Gastroesophageal sphincter (tissue), 4 donors: ENCODE data around the gene INVS. TPM values are rescaled to one million over a fixed set of nuclear protein-coding genes. Genes with fewer than 3 reads are reported as not detected.

Experiments
- ATAC-seq: fragments of 150-250 bp; one replicate; pipeline ENCODE4 v1.9.1; 2016; ENCODE audit warnings: mild to moderate bottlenecking, moderate library complexity
- H3K27ac ChIP-seq, 4 donors: fragments of 200-600 bp; sonication (generic) in 3 of 4; 1 replicate in 3 of 4; 2 replicates in 1 of 4; pipeline ENCODE4 v1.5.1; 2016 to 2019
- H3K27me3 ChIP-seq: fragments of 200-600 bp; sonication (generic); one replicate; pipeline ENCODE4 v1.5.1; 2019
- H3K36me3 ChIP-seq, 2 donors: fragments of 200-600 bp; sonication (generic); one replicate each; pipeline ENCODE4 v1.5.1; 2019; ENCODE audit warnings: control low read depth in 1 of 2
- H3K4me1 ChIP-seq, 3 donors: fragments of 200-600 bp; sonication (generic); 1 replicate in 2 of 3; 2 replicates in 1 of 3; pipeline ENCODE4 v1.5.1; 2016 to 2019; ENCODE audit warnings: control low read depth in 2 of 3
- H3K4me3 ChIP-seq, 2 donors: fragments of 200-600 bp; sonication (generic); one replicate each; pipeline ENCODE4 v1.5.1; 2019; ENCODE audit warnings: mild to moderate bottlenecking in 1 of 2, moderate library complexity in 1 of 2
- H3K9me3 ChIP-seq, 3 donors: fragments of 200-600 bp; sonication (generic); one replicate each; pipeline ENCODE4 v1.5.1; 2017 to 2019; ENCODE audit warnings: control low read depth in 2 of 3
- CTCF ChIP-seq, 4 experiments: fragments of 200-600 bp in 2 of 4; fragments of 450-650 bp in 2 of 4; sonication (generic) in 1 of 4; IDR thresholded peaks; one replicate each; pipeline ENCODE4 v1.5.1; 2017 to 2019; ENCODE audit warnings: antibody characterized with exemption in 4 of 4, mild to moderate bottlenecking in 2 of 4, moderate library complexity in 2 of 4
- EP300 ChIP-seq: sonication (generic); formaldehyde crosslinking; IDR thresholded peaks from one replicate; pipeline ENCODE4 v1.6.1; 2017; ENCODE audit warnings: antibody characterized with exemption, mild to moderate bottlenecking
- POLR2A ChIP-seq, 2 donors: fragments of 450-650 bp; IDR thresholded peaks; one replicate each; pipeline ENCODE4 v1.6.1; 2017; ENCODE audit warnings: antibody characterized with exemption in 2 of 2, mild to moderate bottlenecking in 2 of 2, moderate library complexity in 1 of 2
- POLR2AphosphoS5 ChIP-seq: sonication (generic); formaldehyde crosslinking; IDR thresholded peaks from one replicate; pipeline ENCODE4 v1.6.1; 2017; ENCODE audit warnings: antibody characterized with exemption
- WGBS, 2 donors: methylation state at CpG; one replicate each; pipeline ENCODE4 v1.1.5; 2018; ENCODE audit warnings: low coverage in 1 of 2; 5-methylcytosine and 5-hydroxymethylcytosine counted together
- total RNA-seq, 4 donors: library from RNA; depleted of rRNA; stranded (reverse); fragments of >200 nt; gene quantifications; one replicate each; pipeline ENCODE4 v1.1.0, GENCODE V29; 2016

INVS gene
- total RNA-seq, 4 donors from 2014 or later, result 18.3 to 35.0 (median 25.6) TPM

- no peak overlapping the region for H3K27ac ChIP-seq
- ATAC-seq, result no peak
- H3K4me3 ChIP-seq, result no peak overlapping the region
- no peaks in the 10 kb centered on the region for H3K9me3 ChIP-seq
- H3K4me1 ChIP-seq, result peaks cover 0 to 37% (median 4%) of the 10 kb centered on the region in 3 donors
- no peaks in the 10 kb centered on the region for H3K27me3 ChIP-seq
- H3K36me3 ChIP-seq, result no peaks in the 10 kb centered on the region
- no peak for TF ChIP-seq CTCF (IDR thresholded peaks at IDR 0.05)
- TF ChIP-seq EP300, result no peak
- no peak for TF ChIP-seq POLR2A (IDR thresholded peaks at IDR 0.05)
- no peak for TF ChIP-seq POLR2AphosphoS5
Measured at GRCh38 chr9:100082782-100083181, 16.3 kb upstream of the INVS start.

- no peaks in the 10 kb centered on the region for H3K36me3 ChIP-seq
- ATAC-seq, result no peak
- TF ChIP-seq CTCF (IDR thresholded peaks at IDR 0.05) (no peak), POLR2A (IDR thresholded peaks at IDR 0.05) (no peak), EP300 (no peak), POLR2AphosphoS5 (no peak)
- peaks cover 0 to 37% (median 4%) of the 10 kb centered on the region in 3 donors for H3K4me1 ChIP-seq
- H3K27ac ChIP-seq, result no peak overlapping the region
- no peak overlapping the region for H3K4me3 ChIP-seq
- WGBS, 2 donors, result 74 to 83% methylated on average over 3 to 5 of the region's 5 CpGs
- no peaks in the 10 kb centered on the region for H3K27me3 ChIP-seq
- H3K9me3 ChIP-seq, result no peaks in the 10 kb centered on the region
Measured at GRCh38 chr9:100083448-100084127, 15.5 kb upstream of the INVS start.

GRCh38 chr9:100084128-100084453, 15.0 kb upstream of the INVS start:
- Histone ChIP-seq H3K4me3 (no peak overlapping the region), H3K27me3 (no peaks in the 10 kb centered on the region), H3K27ac (no peak overlapping the region), H3K9me3 (no peaks in the 10 kb centered on the region), H3K4me1 (peaks cover 0 to 37% (median 4%) of the 10 kb centered on the region in 3 donors), H3K36me3 (no peaks in the 10 kb centered on the region)
- 54 to 71% methylated on average over 1 of the region's 1 CpG for WGBS, 2 donors
- TF ChIP-seq POLR2AphosphoS5 (no peak), EP300 (no peak), POLR2A (IDR thresholded peaks at IDR 0.05) (no peak), CTCF (IDR thresholded peaks at IDR 0.05) (no peak)
- ATAC-seq, result no peak

- no peak overlapping the region for H3K27ac ChIP-seq
- peaks cover 0 to 38% (median 4%) of the 10 kb centered on the region in 3 donors for H3K4me1 ChIP-seq
- 87 to 90% methylated on average over 5 of the region's 5 CpGs for WGBS, 2 donors
- H3K27me3 ChIP-seq, result no peaks in the 10 kb centered on the region
- TF ChIP-seq POLR2A (IDR thresholded peaks at IDR 0.05) (no peak), POLR2AphosphoS5 (no peak), EP300 (no peak), CTCF (IDR thresholded peaks at IDR 0.05) (no peak)
- no peaks in the 10 kb centered on the region for H3K9me3 ChIP-seq
- no peak overlapping the region for H3K4me3 ChIP-seq
- no peaks in the 10 kb centered on the region for H3K36me3 ChIP-seq
- ATAC-seq, result no peak
Measured at GRCh38 chr9:100084734-100085133, 14.3 kb upstream of the INVS start.

- no peak overlapping the region for H3K4me3 ChIP-seq
- WGBS, 2 donors, result 88 to 97% methylated on average over 3 of the region's 3 CpGs
- no peaks in the 10 kb centered on the region for H3K36me3 ChIP-seq
- TF ChIP-seq CTCF (IDR thresholded peaks at IDR 0.05) (no peak), POLR2A (IDR thresholded peaks at IDR 0.05) (no peak), EP300 (no peak), POLR2AphosphoS5 (no peak)
- no peak overlapping the region for H3K27ac ChIP-seq
- H3K27me3 ChIP-seq, result no peaks in the 10 kb centered on the region
- ATAC-seq, result no peak
- H3K9me3 ChIP-seq, result no peaks in the 10 kb centered on the region
- H3K4me1 ChIP-seq, result peaks cover 0 to 43% (median 4%) of the 10 kb centered on the region in 3 donors
Measured at GRCh38 chr9:100086097-100086635, 12.9 kb upstream of the INVS start.
